ENCODE data around the gene PLP2. TPM values are rescaled to one million over a fixed set of nuclear protein-coding genes. Genes with fewer than 3 reads are reported as not detected.

The PLP2 gene
- total and polyA plus RNA-seq, 2 of the 13 experiments (the other 11 are each of a cell fraction or from before 2014, with no cell fraction given): 0.40 to 3.6 TPM

DNA sequence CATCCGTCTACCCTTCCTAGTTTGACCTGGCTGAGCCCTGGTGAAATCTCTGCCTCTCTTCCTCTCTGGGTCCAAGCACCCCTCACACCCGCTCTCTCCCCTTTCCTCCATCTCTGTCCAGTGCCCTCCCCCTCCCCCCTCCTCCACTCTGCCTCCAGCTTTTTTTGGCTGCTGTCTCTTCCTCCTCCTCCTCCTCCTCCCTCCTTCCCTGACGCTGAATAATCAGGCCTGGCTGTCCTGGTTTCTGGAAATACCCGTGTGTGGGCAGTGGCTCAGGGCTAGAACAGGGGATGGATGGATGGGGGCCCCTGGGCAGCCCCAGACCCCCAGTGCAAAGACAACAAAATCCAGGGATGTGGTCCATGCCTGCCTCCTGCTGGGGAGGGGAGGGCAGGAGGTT is 33.0 kb downstream of the PLP2 start:
- POLR2A ChIA-PET: no interaction called here
- ATAC-seq (no peak), FAIRE-seq (no peak), DNase-seq (ENCODE audit: low spot score) (no peak)
- peaks cover 11% of the 10 kb centered on the region for H3K4me1 ChIP-seq (ENCODE audit: insufficient read depth, low read length)
- no peak overlapping the region for H3K4me3 ChIP-seq (replicated peaks in 1 of 3; ENCODE audit: insufficient read depth in 1 of 3, low read depth in 2 of 3, low read length in 3 of 3)
- no peaks in the 10 kb centered on the region for H4K20me1 ChIP-seq (ENCODE audit: insufficient read depth, low read length)
- no peak for TF ChIP-seq MEIS1 (CRISPR knock-in tag; IDR thresholded peaks at IDR 0.05; ENCODE audit: borderline replicate concordance)
- TF ChIP-seq, protein P1, sequence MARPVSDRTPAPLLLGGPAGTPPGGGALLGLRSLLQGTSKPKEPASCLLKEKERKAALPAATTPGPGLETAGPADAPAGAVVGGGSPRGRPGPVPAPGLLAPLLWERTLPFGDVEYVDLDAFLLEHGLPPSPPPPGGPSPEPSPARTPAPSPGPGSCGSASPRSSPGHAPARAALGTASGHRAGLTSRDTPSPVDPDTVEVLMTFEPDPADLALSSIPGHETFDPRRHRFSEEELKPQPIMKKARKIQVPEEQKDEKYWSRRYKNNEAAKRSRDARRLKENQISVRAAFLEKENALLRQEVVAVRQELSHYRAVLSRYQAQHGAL (CRISPR knock-in tag; IDR thresholded peaks at IDR 0.05; ENCODE audit: not compliant biosample characterization): no peak
- no peak for TF ChIP-seq ZNF883 (CRISPR knock-in tag; IDR thresholded peaks at IDR 0.05; ENCODE audit: not compliant biosample characterization)
- no peak for TF ChIP-seq ZNF333 (CRISPR knock-in tag; IDR thresholded peaks at IDR 0.05; ENCODE audit: borderline replicate concordance)
- TF ChIP-seq NBN (conservative IDR thresholded peaks at IDR 0.05): no peak
- TF ChIP-seq, protein P2, sequence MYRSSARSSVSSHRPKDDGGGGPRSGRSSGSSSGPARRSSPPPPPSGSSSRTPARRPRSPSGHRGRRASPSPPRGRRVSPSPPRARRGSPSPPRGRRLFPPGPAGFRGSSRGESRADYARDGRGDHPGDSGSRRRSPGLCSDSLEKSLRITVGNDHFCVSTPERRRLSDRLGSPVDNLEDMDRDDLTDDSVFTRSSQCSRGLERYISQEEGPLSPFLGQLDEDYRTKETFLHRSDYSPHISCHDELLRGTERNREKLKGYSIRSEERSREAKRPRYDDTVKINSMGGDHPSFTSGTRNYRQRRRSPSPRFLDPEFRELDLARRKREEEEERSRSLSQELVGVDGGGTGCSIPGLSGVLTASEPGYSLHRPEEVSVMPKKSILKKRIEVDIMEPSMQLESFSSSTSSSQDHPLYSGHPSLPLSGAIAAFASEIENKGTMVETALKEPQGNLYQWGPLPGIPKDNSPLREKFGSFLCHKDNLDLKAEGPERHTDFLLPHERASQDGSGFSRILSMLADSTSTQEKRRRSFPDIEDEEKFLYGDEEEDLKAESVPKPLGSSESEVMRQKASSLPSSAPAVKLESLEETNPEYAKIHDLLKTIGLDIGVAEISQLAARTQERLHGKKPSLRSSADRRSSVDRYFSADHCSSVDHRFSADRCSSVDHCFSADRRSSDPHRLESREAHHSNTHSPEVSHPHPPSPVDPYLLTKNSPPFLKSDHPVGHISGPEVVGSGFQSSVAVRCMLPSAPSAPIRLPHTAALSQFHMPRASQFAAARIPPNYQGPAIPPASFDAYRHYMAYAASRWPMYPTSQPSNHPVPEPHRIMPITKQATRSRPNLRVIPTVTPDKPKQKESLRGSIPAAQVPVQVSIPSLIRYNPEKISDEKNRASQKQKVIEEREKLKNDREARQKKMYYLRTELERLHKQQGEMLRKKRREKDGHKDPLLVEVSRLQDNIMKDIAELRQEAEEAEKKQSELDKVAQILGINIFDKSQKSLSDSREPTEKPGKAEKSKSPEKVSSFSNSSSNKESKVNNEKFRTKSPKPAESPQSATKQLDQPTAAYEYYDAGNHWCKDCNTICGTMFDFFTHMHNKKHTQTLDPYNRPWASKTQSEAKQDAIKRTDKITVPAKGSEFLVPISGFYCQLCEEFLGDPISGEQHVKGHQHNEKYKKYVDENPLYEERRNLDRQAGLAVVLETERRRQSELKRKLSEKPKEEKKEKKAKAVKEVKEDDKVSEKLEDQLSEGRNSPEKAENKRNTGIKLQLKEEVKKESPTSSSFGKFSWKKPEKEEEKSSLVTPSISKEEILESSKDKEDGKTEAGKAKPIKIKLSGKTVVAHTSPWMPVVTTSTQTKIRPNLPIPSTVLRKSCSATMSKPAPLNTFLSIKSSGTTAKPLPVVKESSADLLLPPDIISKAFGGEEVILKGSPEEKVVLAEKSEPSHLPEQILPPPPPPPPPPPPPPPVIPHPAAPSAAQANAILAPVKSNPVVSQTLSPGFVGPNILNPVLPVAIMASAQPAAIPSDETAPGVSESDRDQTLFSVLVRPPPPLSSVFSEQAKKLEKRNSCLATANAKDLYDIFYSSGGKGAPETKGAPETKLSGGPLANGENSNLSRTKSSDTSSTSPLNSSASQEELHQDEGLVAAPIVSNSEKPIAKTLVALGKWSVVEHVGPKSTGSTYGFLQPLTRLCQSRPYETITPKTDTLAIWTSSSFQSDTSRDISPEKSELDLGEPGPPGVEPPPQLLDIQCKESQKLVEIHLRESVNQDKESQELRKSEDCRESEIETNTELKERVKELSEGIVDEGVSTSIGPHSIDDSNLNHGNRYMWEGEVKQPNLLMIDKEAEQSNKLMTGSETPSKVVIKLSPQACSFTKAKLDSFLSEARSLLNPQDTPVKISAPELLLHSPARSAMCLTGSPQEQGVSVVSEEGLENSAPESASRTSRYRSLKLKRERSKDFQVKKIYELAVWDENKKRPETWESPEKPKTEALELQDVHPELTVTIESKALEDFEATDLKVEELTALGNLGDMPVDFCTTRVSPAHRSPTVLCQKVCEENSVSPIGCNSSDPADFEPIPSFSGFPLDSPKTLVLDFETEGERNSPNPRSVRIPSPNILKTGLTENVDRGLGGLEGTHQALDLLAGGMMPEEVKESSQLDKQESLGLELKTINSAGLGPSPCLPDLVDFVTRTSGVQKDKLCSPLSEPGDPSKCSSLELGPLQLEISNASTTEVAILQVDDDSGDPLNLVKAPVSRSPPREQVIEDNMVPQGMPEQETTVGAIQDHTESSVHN (CRISPR knock-in tag; IDR thresholded peaks at IDR 0.05): no peak
- no peak for TF ChIP-seq ZNF615 (CRISPR knock-in tag; IDR thresholded peaks at IDR 0.05; ENCODE audit: borderline replicate concordance)
- no peak for TF ChIP-seq TBX2 (CRISPR knock-in tag; IDR thresholded peaks at IDR 0.05; ENCODE audit: borderline replicate concordance)
- no peak for TF ChIP-seq ZBTB3 (CRISPR knock-in tag; IDR thresholded peaks at IDR 0.05; ENCODE audit: borderline replicate concordance, low read depth)
- TF ChIP-seq BRCA1 (CRISPR knock-in tag; IDR thresholded peaks at IDR 0.05): no peak
- TF ChIP-seq ZFP36L2 (CRISPR knock-in tag; IDR thresholded peaks at IDR 0.05): no peak
- no peak for TF ChIP-seq ZNF337 (CRISPR knock-in tag; IDR thresholded peaks at IDR 0.05; ENCODE audit: borderline replicate concordance, low read depth)
- TF ChIP-seq FOXO1 (CRISPR knock-in tag; IDR thresholded peaks at IDR 0.05): no peak
- no peaks in the 10 kb centered on the region for H3K27me3 ChIP-seq (ENCODE audit: control insufficient read depth in 1 of 2, insufficient read depth in 2 of 2, low read length in 2 of 2)
- CTCF ChIA-PET (ENCODE audit: low intra/inter-chr PET ratio, low total read pairs): no interaction called here
- H2AFZ ChIP-seq (ENCODE audit: low read length): no peak overlapping the region
- no TSS peak for BruUV-seq (replicated peaks)
- H3K4me2 ChIP-seq (ENCODE audit: low read depth, low read length): no peak overlapping the region
- intact Hi-C loops (cut with micrococcal nuclease; ENCODE audit: unreplicated experiment): no loop called here
- in situ Hi-C loops (cut with HindIII; ENCODE audit: extremely low pct_ligation_motif_present, low pct_unique_long_range_greater_than_20kb): no loop called here
- H3K79me2 ChIP-seq (ENCODE audit: insufficient read depth, low read length): no peaks in the 10 kb centered on the region
- no peak overlapping the region for H3K9ac ChIP-seq (ENCODE audit: insufficient read depth, low read depth, low read length)
- no peaks in the 10 kb centered on the region for H3K9me3 ChIP-seq (ENCODE audit: low read length)
- WGBS (ENCODE audit: low lambda C conversion rate): 21% methylated on average over 4 of the region's 4 CpGs
- H3K36me3 ChIP-seq (replicated peaks in 1 of 2; ENCODE audit: control insufficient read depth in 1 of 2, insufficient read depth in 2 of 2, low read length in 2 of 2): no peaks in the 10 kb centered on the region
- H3K27ac ChIP-seq (ENCODE audit: extremely low read length, insufficient read depth, low read length): no peak overlapping the region
